Measurements from ENCODE around the gene ERCC6L2. TPM values are rescaled to one million over a fixed set of nuclear protein-coding genes. Genes with fewer than 3 reads are reported as not detected.

The ERCC6L2 gene
- total and polyA plus RNA-seq, 2 of the 4 experiments (the other 2 are of a cell fraction), result 13.0 to 67.6 TPM

DNA sequence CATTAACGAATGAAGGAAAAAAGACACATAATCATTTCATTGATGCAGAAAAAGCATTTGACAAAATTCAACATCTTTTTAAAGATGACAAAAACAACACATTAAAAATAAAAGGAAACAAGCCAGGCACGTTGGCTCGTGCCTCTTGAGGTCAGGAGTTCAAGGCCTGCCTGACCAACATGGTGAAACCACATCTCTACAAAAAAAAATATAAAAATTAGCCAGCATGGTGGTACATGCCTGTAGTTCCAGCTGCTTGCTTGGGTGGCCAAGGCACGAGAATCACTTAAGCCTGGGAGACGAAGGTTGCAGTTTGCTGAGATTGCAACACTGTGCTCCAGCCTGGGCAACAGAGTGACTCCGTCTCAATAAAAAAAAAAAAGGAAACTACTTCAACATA is 77.0 kb downstream of the ERCC6L2 start:
- Histone ChIP-seq H3K9me3 (ENCODE audit: control insufficient read depth, insufficient read depth, low read length) (peaks cover 8% of the 10 kb centered on the region), H4K8ac (ENCODE audit: low read depth in 2 of 2, low read length in 2 of 2) (no peak overlapping the region), H2BK15ac (ENCODE audit: low read depth, low read length) (no peak overlapping the region), H2BK120ac (ENCODE audit: low read depth, low read length) (no peak overlapping the region), H3K4ac (ENCODE audit: low read depth, low read length) (no peak overlapping the region), H3K27me3 (ENCODE audit: control insufficient read depth, insufficient read depth, low read length) (no peaks in the 10 kb centered on the region), H4K20me1 (ENCODE audit: insufficient read depth, low read length) (no peaks in the 10 kb centered on the region), H2BK5ac (ENCODE audit: low read depth, low read length, poor library complexity, severe bottlenecking) (no peak overlapping the region), H2AK5ac (ENCODE audit: low read depth, low read length) (no peak overlapping the region), H4K5ac (ENCODE audit: low read depth, low read length) (no peak overlapping the region), H2AK9ac (replicated peaks; ENCODE audit: low read depth, low read length, poor library complexity) (no peak overlapping the region), H3K79me1 (ENCODE audit: low read depth in 1 of 2, low read length in 2 of 2) (no peaks in the 10 kb centered on the region), H3K9ac (ENCODE audit: low read depth, low read length) (no peak overlapping the region), H3K23ac (ENCODE audit: low read depth, low read length) (no peak overlapping the region), H4K91ac (ENCODE audit: insufficient read depth, low read depth, low read length) (no peak overlapping the region), H3K36me3 (ENCODE audit: control insufficient read depth, insufficient read depth, low read length) (peaks cover 13% of the 10 kb centered on the region), H3K27ac (ENCODE audit: insufficient read depth, low read length) (no peak overlapping the region), H3K56ac (ENCODE audit: extremely low read depth, insufficient read depth, low read length) (no peak overlapping the region), H3K4me1 (ENCODE audit: control insufficient read depth, insufficient read depth, low read length) (no peaks in the 10 kb centered on the region), H2BK20ac (ENCODE audit: low read depth, low read length) (no peak overlapping the region), H3K4me3 (ENCODE audit: insufficient read depth, low read depth, low read length) (no peak overlapping the region), H3K9me1 (ENCODE audit: insufficient read depth, low read length) (no peaks in the 10 kb centered on the region), H3K18ac (ENCODE audit: low read depth, low read length) (no peak overlapping the region), H3K14ac (replicated peaks; ENCODE audit: low read depth, low read length) (no peak overlapping the region), H2AFZ (replicated peaks; ENCODE audit: low read length, poor library complexity) (no peak overlapping the region), H3K4me2 (ENCODE audit: low read depth, low read length) (no peak overlapping the region)
- intact Hi-C loops (cut with micrococcal nuclease) (no loop called here), in situ Hi-C loops (cut with MboI; ENCODE audit: low sequenced_read_pairs) (no loop called here), dilution Hi-C loops (cut with HindIII; ENCODE audit: low sequenced_read_pairs, unreplicated experiment) (no loop called here)
- POLR2A ChIA-PET (ENCODE audit: unreplicated experiment), result no interaction called here
- CTCF ChIA-PET, result no interaction called here
- 60% methylated on average over 2 of the region's 6 CpGs; no CpG with 5 or more reads in 1 of the 2 experiments for WGBS, 2 experiments (ENCODE audit: extremely low coverage in 2 of 2, insufficient read length in 1 of 2)
- TF ChIP-seq POLR2A (IDR thresholded peaks at IDR 0.05; ENCODE audit: low read depth, low read length) (no peak), RAD21 (IDR thresholded peaks at IDR 0.05; ENCODE audit: low read length) (no peak), FOS (IDR thresholded peaks at IDR 0.05; ENCODE audit: low read depth, low read length) (no peak), BHLHE40 (IDR thresholded peaks at IDR 0.05; ENCODE audit: low read depth, low read length) (no peak), MAFK (IDR thresholded peaks at IDR 0.05; ENCODE audit: low read depth, low read length) (no peak)
- TF ChIP-seq, protein P1, sequence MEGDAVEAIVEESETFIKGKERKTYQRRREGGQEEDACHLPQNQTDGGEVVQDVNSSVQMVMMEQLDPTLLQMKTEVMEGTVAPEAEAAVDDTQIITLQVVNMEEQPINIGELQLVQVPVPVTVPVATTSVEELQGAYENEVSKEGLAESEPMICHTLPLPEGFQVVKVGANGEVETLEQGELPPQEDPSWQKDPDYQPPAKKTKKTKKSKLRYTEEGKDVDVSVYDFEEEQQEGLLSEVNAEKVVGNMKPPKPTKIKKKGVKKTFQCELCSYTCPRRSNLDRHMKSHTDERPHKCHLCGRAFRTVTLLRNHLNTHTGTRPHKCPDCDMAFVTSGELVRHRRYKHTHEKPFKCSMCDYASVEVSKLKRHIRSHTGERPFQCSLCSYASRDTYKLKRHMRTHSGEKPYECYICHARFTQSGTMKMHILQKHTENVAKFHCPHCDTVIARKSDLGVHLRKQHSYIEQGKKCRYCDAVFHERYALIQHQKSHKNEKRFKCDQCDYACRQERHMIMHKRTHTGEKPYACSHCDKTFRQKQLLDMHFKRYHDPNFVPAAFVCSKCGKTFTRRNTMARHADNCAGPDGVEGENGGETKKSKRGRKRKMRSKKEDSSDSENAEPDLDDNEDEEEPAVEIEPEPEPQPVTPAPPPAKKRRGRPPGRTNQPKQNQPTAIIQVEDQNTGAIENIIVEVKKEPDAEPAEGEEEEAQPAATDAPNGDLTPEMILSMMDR (conservative IDR thresholded peaks at IDR 0.05; ENCODE audit: low read depth, low read length), result no peak
- TF ChIP-seq, protein P2, sequence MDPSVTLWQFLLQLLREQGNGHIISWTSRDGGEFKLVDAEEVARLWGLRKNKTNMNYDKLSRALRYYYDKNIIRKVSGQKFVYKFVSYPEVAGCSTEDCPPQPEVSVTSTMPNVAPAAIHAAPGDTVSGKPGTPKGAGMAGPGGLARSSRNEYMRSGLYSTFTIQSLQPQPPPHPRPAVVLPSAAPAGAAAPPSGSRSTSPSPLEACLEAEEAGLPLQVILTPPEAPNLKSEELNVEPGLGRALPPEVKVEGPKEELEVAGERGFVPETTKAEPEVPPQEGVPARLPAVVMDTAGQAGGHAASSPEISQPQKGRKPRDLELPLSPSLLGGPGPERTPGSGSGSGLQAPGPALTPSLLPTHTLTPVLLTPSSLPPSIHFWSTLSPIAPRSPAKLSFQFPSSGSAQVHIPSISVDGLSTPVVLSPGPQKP (IDR thresholded peaks at IDR 0.05; ENCODE audit: borderline replicate concordance, low read depth, low read length), result no peak
- no TSS peak for BruUV-seq (replicated peaks)
- DNase-seq (no peak), ATAC-seq (ENCODE audit: low read depth) (no peak)
